CD4-positive, alpha-beta T cell treated with Interleukin-2 at 100 ng/mL for 4 hours (primary cell): ENCODE data around the gene MANSC1.
"Not testable (repeated sequence)": the region's sequence is repeated elsewhere in the genome, so short reads cannot be mapped to it uniquely, and the experiment has no call there.

Source experiments
- DNase-seq: peaks from one replicate; pipeline ENCODE4 v3.0.0-alpha.2; 2020; ENCODE audit warnings: low spot score

MANSC1 gene

DNA sequence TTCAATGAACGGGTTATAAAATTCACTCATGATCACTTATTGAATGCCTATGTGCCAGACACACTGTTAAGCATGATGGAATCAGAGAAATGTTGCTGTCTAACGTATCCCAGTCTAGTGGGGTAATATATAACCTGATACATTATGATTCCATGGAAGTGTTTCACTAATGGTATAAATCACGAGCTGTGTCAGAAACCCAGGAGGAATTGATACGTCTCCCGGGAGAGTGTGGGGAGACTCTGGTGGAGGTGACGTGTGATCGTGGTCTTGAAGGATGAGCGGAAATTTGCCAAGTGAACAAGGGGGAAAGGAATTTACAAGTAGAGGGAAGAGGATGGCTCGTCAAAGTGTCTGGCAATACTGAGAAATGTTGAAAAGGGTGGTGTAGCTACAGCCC is 26.5 kb downstream of the MANSC1 start:
- DNase-seq = no peak

DNA sequence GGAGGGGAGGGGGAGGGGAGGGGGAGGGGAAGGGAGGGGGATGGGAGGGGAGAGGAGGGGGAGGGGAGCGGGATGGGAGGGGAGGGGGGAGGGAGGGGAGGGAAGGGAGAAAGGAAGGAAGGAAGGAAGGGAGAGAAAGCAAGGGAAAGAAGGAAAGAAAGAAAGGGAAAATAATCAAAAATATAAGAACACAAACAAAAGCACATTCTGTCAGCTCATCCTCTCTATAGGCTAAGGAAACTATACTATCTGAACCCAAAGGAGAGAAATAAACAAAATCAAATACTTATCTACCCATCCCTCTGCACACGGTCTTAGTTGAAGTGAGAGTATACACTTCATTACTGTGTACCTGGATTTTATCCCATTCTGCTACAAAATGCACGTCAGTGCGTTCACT is 26.9 kb downstream of the MANSC1 start:
- DNase-seq = no peak

DNA sequence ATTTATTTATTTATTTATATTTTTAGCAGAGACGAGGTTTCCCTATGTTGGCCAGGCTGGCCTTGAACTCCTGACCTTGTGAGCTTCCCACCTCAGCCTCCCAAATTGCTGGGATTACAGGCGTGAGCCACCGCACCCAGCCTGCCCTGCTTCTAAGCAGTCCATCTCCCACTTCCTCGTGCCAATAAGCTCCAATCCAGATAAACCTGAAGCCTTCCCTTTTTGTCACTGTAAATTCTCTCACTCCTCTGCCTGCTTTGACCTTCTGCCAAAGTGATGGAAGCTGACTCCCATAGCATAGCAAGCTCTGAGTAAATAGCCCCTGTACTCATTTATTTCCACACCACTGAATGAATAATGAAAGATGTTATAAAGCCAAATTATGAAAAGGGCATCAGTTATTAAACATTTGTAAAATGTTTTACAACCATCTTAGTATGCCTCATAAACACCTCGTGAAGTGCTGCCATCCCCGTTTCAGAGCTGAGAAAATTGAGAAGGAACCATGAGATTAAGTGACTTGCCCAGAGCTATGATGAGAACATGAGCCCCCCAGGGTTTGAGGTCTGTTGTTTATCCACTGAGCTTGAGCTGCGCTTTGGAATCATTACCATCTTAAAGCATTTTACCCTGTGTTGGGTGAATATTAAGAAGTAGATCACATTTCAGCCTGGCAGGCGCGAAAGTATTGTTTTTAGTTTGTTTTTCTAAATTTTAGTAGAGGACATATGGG is 30.4 kb downstream of the MANSC1 start:
- no peak for DNase-seq

DNA sequence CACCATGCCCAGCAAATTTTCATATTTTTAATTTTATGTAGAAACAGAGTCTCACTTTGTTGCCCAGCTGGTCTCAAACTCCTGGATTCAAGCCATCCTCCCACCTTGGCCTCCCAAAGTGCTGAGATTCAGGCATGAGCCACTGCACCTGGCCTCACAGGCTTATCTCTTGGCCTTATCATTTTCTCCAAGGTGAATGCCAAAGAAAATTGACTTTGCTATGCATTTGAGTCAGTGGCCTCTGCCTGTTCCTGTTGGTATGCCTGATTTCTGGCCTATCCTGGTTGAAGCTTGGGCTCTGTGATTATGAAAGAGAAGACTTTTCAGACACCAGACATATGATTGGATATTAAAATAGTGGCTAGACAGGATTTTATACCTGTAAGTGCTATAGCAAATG is 34.2 kb downstream of the MANSC1 start:
- DNase-seq = no peak

DNA sequence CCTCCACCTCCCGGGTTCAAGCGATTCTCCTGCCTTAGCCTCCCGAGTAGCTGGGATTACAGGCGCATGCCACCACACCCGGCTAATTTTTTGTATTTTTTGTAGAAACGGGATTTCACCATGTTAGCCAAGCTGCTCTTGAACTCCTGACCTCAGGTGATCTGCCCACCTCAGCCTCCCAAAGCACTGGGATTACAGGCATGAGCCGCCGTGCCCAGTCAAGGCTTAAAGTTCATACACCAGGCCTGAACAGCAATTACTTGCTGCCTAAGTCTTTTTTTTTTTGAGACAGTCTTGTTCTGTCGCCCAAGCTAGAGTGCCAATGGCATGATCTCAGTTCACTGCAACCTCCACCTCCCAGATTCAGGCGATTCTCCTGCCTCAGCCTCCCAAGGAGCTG is 39.3 kb downstream of the MANSC1 start:
- DNase-seq = not testable (repeated sequence)

DNA sequence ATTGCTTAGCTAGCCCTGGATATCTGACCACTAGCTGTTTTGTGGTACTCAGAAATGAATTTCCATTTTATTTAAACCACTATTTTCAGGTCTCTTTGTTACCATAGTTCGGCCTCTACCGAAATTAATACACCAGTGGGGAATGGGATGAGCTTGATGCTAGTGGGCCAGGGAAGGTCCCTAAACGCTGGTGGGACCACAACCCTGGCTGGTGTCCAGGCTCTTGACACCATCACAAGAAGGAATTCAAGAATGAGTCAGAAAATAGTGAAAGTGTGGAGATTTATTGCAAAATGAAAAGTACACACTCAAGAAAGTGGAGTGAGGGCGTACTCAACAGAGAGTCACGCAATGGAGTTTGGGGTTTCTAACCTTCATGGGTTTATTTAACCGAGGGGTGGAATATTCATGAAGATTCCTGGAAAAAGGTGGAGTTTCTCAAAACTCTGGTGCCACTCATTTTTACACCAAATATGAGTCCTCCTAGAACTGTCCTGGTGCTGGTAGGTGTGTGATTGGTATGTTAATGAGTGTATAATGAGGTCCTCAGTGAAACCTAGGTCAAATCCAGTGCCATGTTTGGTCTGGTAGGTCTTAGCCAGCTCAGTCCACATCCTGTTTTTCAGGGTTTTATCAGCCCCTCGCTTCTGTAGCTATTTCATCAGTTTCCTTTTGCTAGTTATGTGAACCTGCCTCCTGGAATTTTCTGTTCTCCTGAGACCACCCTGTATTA is 44.3 kb downstream of the MANSC1 start:
- DNase-seq = no peak

DNA sequence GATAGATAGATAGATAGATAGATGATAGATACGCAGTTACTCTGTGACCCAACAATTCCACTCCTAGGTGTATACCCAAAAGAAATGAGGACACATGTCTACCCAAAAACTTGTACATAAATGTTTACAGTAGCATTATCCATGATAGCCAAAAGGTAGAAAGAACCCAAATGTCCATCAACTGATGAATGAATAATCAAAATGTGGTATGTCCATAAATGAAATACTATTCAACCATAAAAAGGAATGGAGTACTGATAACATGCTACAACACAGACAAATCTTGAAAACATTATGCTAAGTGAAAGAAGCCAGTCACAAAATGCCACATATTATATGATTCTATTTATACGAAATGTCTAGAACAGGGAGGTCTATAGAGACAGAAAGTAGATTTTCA is 47.1 kb downstream of the MANSC1 start:
- DNase-seq = no peak

DNA sequence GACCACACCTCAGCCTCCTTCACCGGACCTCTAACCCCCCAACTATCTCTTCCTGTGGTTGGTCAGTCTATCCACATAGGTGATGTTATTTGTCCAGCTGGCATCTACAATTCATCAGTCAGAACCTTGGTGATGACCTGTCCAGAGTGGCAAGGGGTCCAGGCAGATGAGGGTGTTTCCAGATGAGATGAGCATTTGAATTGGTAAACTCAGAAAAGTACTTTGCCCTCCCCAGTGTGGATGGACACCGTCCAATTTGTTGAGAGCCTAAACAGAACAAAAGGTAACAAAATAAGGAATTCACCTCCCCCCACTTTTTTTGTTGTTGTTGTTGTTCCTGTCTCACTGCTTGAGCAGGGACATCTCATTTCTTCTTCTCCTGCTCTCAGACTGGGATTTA is 48.9 kb downstream of the MANSC1 start:
- DNase-seq = no peak

DNA sequence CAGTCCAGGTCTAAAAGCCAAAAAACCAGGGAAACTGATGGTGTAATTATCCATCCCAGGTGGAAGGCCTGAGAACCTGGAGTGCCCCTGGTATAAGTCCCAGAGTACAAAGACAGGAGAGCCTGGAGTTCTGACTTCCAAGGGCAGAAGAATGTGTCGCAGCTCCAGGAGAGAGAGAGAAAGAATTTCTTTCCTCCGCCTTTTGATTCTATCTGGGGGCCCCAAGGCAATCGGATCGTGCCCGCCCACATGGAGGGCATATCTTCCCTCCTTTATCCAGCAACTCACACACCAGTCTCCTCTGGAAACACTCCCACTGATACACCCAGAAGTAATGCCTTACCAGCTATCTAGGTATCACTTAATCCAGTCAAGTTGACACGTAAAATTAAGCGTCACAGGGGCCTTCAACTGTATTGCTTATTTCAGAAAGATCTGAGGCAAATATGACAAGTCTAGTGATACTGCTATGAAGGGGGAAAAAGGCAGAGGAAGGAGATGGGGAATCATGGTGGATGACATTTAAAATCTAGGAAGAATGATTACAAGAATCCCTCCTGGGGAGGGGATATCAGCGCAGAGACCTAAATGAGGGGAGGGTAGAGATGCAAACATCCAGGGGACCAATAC is 52.7 kb downstream of the MANSC1 start:
- DNase-seq = no peak

DNA sequence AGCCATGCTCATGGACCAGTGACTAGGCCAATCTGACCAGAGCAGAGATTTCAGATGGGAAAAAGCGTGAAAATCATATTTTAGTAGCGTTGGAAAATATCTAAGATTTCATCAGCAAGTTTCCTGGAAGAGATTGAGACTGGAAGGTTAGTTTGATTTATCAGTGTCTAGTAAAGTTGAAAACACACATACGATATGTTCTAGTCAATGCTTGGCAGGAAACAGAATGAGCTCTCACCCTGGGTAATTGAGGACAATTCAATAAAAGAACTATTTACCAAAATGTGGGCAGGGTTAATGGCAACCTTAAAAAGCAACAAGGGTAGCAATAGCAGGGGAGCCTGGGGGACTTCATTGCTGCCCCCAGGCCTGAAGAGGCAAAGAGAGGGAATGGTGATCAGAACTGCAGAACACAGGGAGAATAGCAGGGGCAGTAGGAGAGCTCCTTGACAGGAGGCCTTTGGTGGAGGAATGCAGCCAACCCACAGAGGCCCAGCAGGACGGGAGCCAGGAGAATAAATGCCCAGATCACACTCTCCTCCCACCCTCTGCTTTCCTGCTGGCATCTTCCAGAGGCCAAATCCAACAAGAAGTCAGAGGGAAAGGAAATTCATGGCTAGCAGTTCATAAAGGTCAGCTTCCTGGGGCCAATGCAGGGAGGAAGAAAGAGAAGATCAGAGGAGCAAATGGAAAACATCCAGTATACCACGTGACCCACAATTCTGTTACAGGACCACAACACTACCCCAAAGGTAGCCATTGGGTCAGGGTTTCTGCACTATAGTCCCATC is 55.6 kb downstream of the MANSC1 start:
- no peak for DNase-seq

DNA sequence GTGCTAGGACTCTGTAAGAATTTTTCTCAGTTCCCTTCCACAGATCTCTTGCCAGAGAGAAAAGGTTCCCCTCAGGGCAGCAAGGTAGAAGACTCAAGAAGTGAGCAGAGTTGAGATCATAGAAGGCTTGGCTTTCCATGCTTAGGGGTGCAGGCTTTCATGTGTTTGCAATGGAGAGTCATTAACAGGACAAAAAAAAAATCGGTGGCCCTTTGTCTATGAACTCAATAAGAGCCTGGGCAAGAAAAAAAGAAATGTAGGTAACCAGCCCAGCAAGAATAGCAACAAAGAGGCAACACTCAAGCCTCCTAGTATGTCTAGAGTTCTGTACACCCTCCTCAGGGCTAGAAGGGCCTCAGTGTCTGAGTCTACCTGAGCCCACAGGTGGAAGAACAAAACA is 59.8 kb downstream of the MANSC1 start:
- no peak for DNase-seq

DNA sequence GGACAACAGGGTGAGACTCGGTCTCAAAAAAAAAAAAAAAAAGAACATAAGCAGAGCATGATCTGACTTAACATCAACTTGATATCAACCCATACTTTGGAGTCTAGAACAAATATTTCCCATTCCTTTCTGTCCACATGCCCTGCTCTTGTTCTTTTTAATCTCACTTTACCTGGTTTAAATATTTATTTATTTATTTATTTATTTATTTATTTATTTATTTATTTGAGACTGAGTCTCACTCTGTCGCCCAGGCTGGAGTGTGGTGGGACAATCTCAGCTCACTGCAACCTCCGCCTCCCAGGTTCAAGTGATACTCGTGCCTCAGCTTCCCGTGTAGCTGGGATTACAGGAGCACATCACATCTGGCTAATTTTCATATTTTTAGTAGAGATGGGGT is 63.6 kb downstream of the MANSC1 start:
- DNase-seq = no peak

DNA sequence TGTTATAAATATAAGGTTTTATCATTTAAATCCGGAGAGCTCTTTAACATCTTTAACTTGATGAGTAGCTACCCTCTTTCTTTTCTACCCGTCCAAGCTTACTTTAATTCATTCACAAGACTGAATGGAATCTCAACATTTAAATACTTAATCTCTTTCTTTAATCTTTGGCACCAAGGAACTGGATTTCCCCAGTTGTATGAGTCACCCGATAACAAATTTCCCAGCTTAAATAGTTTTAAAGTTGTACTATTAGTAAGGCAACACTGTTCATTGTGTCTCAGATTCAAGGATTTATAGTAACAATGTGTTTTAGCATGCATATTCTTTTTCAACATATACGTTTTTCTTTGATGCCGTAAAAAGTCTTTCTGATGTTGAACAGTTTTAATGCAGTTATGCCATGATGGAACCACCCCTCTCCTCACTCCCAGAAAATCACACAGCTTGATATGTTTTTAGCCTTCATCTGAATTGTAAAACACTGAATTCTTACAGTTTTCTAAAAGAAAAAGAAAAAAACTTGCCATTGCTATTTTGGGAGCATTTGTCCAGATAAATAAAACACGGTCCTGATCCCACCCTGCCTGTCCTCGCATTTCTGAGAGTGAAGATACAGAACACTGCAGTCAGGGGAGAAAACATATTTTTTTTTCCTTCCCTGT is 67.1 kb downstream of the MANSC1 start:
- DNase-seq = no peak

DNA sequence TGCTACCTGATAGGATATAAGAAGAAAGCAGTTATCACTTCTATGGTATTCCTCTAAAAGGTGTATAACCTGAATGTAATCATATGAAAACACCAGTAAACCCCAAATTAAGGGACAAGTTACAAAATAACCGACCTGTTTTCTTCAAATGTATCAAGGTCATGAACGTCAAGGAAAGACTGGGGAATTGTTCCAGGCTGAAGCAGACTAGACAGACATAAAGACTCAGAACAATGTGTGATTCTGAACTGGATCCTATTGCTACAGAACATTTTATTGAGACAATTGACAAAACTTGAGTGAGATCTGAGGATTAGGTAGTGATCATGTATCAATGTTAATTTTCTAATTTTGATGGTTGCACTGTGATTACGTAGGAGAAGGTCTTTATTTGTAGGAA is 67.8 kb downstream of the MANSC1 start:
- DNase-seq = no peak

DNA sequence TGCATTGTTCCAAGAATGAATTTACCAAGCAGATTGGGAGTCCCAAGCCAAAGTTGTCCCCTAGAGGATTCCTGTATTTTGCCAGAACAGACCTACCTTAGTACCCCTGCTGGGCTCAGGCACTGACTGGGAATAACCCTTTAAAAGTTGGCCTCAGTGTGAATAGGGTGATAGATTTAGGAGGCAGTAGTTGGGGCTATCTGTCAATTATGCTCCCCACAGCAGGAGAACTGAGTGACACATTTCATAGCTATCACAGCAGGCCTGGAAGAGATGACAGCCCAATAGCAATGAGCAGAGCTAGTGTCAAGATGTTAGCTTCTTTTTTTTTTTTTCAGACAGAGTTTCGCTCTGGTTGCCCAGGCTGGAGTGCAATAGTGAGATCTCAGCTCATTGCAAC is 68.9 kb downstream of the MANSC1 start:
- DNase-seq = no peak

DNA sequence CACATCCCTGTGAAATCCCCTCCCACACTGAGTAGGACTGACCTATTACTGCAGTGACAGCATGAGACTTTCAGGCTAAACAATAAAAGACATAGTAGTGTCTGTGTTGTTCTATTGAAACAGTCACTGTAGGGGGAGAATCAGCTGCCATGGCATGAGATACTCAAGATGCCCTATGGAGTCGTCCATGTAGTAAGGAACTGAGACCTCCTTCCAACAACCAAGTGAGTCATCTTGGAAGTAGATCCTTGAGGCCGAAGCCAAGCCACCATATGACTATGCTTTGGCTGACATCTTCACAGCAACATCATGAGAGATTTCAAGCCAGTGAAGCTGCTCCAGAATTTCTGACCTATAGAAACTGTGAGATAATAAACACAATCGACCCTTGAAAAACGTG is 71.1 kb downstream of the MANSC1 start:
- DNase-seq = no peak
